GF-D8 (cell line): ENCODE data around the gene INSYN2B.

Experiments
- DNase-seq: peaks from one replicate; lab custom pipeline; 2025; lab: John Stamatoyannopoulos, UW

INSYN2B gene

GRCh38 chr5:169889572-169889971 lies 90.7 kb downstream of the INSYN2B start:
- no peak for DNase-seq

GRCh38 chr5:169886677-169887076 lies 93.6 kb downstream of the INSYN2B start:
- no peak for DNase-seq

- DNase-seq = no peak
These were observed 94.3 kb downstream of the INSYN2B start for GRCh38 chr5:169886033-169886432.

- DNase-seq = no peak
These were observed 98.5 kb downstream of the INSYN2B start for GRCh38 chr5:169881702-169882303.

- DNase-seq = no peak
These were observed 99.5 kb downstream of the INSYN2B start for GRCh38 chr5:169880785-169881184.

- DNase-seq = no peak
These were observed 100.2 kb downstream of the INSYN2B start for GRCh38 chr5:169880012-169880663.

GRCh38 chr5:169876386-169876785 lies 103.9 kb downstream of the INSYN2B start:
- no peak for DNase-seq

GRCh38 chr5:169875731-169876130 lies 104.6 kb downstream of the INSYN2B start:
- DNase-seq = no peak

- peak; percentile 45 for DNase-seq
These were observed 105.1 kb downstream of the INSYN2B start for GRCh38 chr5:169875091-169875728.

GRCh38 chr5:169874621-169875020 lies 105.7 kb downstream of the INSYN2B start:
- peak; percentile 1 for DNase-seq

- DNase-seq = peak; percentile 38
These were observed 106.7 kb downstream of the INSYN2B start for GRCh38 chr5:169873642-169874041.

- DNase-seq = no peak
These were observed 108.3 kb downstream of the INSYN2B start for GRCh38 chr5:169871826-169872490.

- DNase-seq = no peak
These were observed 110.1 kb downstream of the INSYN2B start for GRCh38 chr5:169870211-169870610.

- no peak for DNase-seq
These were observed 111.2 kb downstream of the INSYN2B start for GRCh38 chr5:169869066-169869465.

GRCh38 chr5:169867347-169867746 lies 112.9 kb downstream of the INSYN2B start:
- no peak for DNase-seq

- no peak for DNase-seq
These were observed 115.8 kb downstream of the INSYN2B start for GRCh38 chr5:169864483-169864882.

GRCh38 chr5:169862391-169862811 lies 117.9 kb downstream of the INSYN2B start:
- no peak for DNase-seq

- no peak for DNase-seq
These were observed 118.4 kb downstream of the INSYN2B start for GRCh38 chr5:169861934-169862333.

- no peak for DNase-seq
These were observed 118.9 kb downstream of the INSYN2B start for GRCh38 chr5:169861433-169861832.

- DNase-seq = no peak
These were observed 119.7 kb downstream of the INSYN2B start for GRCh38 chr5:169860585-169860984.

GRCh38 chr5:169856571-169856970 lies 123.7 kb downstream of the INSYN2B start:
- DNase-seq = no peak

GRCh38 chr5:169851321-169851850 lies 128.9 kb downstream of the INSYN2B start:
- DNase-seq = no peak

GRCh38 chr5:169850409-169850808 lies 129.9 kb downstream of the INSYN2B start:
- no peak for DNase-seq
